ENCODE measurements around the gene FER. TPM values are rescaled to one million over a fixed set of nuclear protein-coding genes. Genes with fewer than 3 reads are reported as not detected.

The FER gene
- total RNA-seq, 1 experiment from 2014 or later = 16.4 TPM

GRCh38 chr5:109196087-109196822 lies 448.6 kb downstream of the FER start:
- Histone ChIP-seq H3K27ac (ENCODE audit: low read depth, low read length, poor library complexity, severe bottlenecking) (no peak overlapping the region), H3K36me3 (ENCODE audit: insufficient read depth, low read length, poor library complexity, severe bottlenecking) (no peaks in the 10 kb centered on the region), H3K9me3 (ENCODE audit: low read depth, low read length, poor library complexity, severe bottlenecking) (no peaks in the 10 kb centered on the region), H3K27me3 (replicated peaks; ENCODE audit: insufficient read depth, low read depth, low read length, poor library complexity) (no peaks in the 10 kb centered on the region), H3K4me1 (ENCODE audit: insufficient read depth, low read length, poor library complexity, severe bottlenecking) (peaks cover 11% of the 10 kb centered on the region), H3K4me3 (ENCODE audit: low read depth, low read length, poor library complexity, severe bottlenecking) (no peak overlapping the region)
- DNase-seq (ENCODE audit: low spot score) = no peak
- BruUV-seq (replicated peaks) = no TSS peak
- ChIA-PET POLR2A (ENCODE audit: low non-redundant PET) (no interaction called here), CTCF (no interaction called here)
- TF ChIP-seq CTCF (conservative IDR thresholded peaks at IDR 0.05; ENCODE audit: low read depth, low read length) = no peak
- TF ChIP-seq EZH2 (IDR thresholded peaks at IDR 0.05; ENCODE audit: borderline replicate concordance, low read depth, low read length, poor library complexity, severe bottlenecking) = no peak
- intact Hi-C loops (cut with micrococcal nuclease; ENCODE audit: unreplicated experiment) = no loop called here

- Histone ChIP-seq H3K4me1 (ENCODE audit: insufficient read depth, low read length, poor library complexity, severe bottlenecking) (peaks cover 6% of the 10 kb centered on the region), H3K27me3 (replicated peaks; ENCODE audit: insufficient read depth, low read depth, low read length, poor library complexity) (no peaks in the 10 kb centered on the region), H3K9me3 (ENCODE audit: low read depth, low read length, poor library complexity, severe bottlenecking) (no peaks in the 10 kb centered on the region), H3K27ac (ENCODE audit: low read depth, low read length, poor library complexity, severe bottlenecking) (no peak overlapping the region), H3K36me3 (ENCODE audit: insufficient read depth, low read length, poor library complexity, severe bottlenecking) (no peaks in the 10 kb centered on the region), H3K4me3 (ENCODE audit: low read depth, low read length, poor library complexity, severe bottlenecking) (no peak overlapping the region)
- ChIA-PET CTCF (no interaction called here), POLR2A (ENCODE audit: low non-redundant PET) (no interaction called here)
- no peak for TF ChIP-seq CTCF (conservative IDR thresholded peaks at IDR 0.05; ENCODE audit: low read depth, low read length)
- no peak for TF ChIP-seq EZH2 (IDR thresholded peaks at IDR 0.05; ENCODE audit: borderline replicate concordance, low read depth, low read length, poor library complexity, severe bottlenecking)
- no peak for DNase-seq (ENCODE audit: low spot score)
- no TSS peak for BruUV-seq (replicated peaks)
- intact Hi-C loops (cut with micrococcal nuclease; ENCODE audit: unreplicated experiment) = no loop called here
Observed at GRCh38 chr5:109196823-109197160, 449.1 kb downstream of the FER start.

- Histone ChIP-seq H3K4me3 (ENCODE audit: low read depth, low read length, poor library complexity, severe bottlenecking) (no peak overlapping the region), H3K27me3 (replicated peaks; ENCODE audit: insufficient read depth, low read depth, low read length, poor library complexity) (no peaks in the 10 kb centered on the region), H3K27ac (ENCODE audit: low read depth, low read length, poor library complexity, severe bottlenecking) (no peak overlapping the region), H3K4me1 (ENCODE audit: insufficient read depth, low read length, poor library complexity, severe bottlenecking) (no peaks in the 10 kb centered on the region), H3K9me3 (ENCODE audit: low read depth, low read length, poor library complexity, severe bottlenecking) (no peaks in the 10 kb centered on the region), H3K36me3 (ENCODE audit: insufficient read depth, low read length, poor library complexity, severe bottlenecking) (no peaks in the 10 kb centered on the region)
- POLR2A ChIA-PET (ENCODE audit: low non-redundant PET) = no interaction called here
- intact Hi-C loops (cut with micrococcal nuclease; ENCODE audit: unreplicated experiment) = no loop called here
- TF ChIP-seq CTCF (conservative IDR thresholded peaks at IDR 0.05; ENCODE audit: low read depth, low read length) = no peak
- CTCF ChIA-PET = no interaction called here
- DNase-seq (ENCODE audit: low spot score) = no peak
- no TSS peak for BruUV-seq (replicated peaks)
Observed at GRCh38 chr5:109199289-109199688, 451.6 kb downstream of the FER start.

Measured in A673 (cell line).